ENCODE results near the gene ABTB2. TPM values are rescaled to one million over a fixed set of nuclear protein-coding genes. Genes with fewer than 3 reads are reported as not detected.
A peak's percentile ranks its signal among the peaks of the same experiment; 100 is the strongest.

The ABTB2 gene
- total and polyA plus RNA-seq, 10 of the 15 experiments (the other 5 are each of a cell fraction or from before 2014, with no cell fraction given), result 0.13 to 2.1 (median 0.72) TPM

DNA sequence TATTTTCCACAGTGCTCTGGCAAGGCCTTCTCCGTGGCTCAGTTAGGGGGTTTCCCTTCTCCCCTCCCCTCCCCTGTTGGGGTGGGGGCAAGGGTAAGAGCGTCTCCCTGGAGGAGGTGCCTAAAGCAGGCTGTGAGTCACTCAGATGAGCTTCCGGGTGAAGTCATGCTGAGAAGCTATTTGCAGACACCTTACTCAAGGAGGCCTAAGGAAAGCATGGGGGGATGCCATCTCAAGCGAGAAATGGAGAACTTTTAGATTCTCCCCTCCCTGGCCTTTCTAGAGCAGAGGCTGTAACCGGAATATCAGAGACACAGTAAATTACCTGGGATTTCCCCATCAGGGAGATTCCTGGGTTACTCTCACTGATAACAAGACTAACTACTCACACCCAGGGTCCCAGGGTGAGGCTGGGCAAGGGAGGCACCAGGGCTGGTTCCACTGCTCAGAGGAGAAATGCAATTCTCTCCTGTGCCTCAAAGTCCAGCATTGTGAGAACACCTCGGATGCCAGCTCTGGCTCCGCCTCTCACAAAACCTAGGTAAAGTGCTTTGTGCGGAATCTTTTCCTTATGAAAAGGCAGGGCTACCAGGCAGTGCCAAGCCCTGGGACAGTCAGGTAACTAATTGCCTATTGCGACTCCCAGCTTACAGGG, 123.6 kb downstream of the ABTB2 start (continued):
- peak; percentile 80 for TF ChIP-seq SKIL (IDR thresholded peaks at IDR 0.05; ENCODE audit: low read depth, poor library complexity, severe bottlenecking)
- peak; percentile 77 for TF ChIP-seq RUNX3 (IDR thresholded peaks at IDR 0.05; ENCODE audit: low read length)
- 0 out of 2 replicates have a peak, but pooled peaks have one; percentile 11 for TF ChIP-seq ATF3 (IDR thresholded peaks at IDR 0.05; ENCODE audit: borderline replicate concordance, extremely low read depth, low read depth, low read length)
- TF ChIP-seq EP300 (IDR thresholded peaks at IDR 0.05; ENCODE audit: borderline replicate concordance in 1 of 2, control insufficient read depth in 1 of 2, low read depth in 2 of 2, low read length in 2 of 2), result peak; percentile 39 to 59; a peak in 2 of 4 replicates

GRCh38 chr11:34233215-34233614, 124.6 kb downstream of the ABTB2 start:
- no peak overlapping the region for H3K27ac ChIP-seq (ENCODE audit: control insufficient read depth, insufficient read depth)
- no peaks in the 10 kb centered on the region for H4K20me1 ChIP-seq (ENCODE audit: control insufficient read depth, insufficient read depth)
- peaks cover 48% of the 10 kb centered on the region for H3K4me1 ChIP-seq (ENCODE audit: control insufficient read depth, insufficient read depth, low read length)
- CTCF ChIA-PET, result interaction anchor here (0.6 to 4.2 kb wide), 5 partner anchors 10 to 126 kb away, joined by 3 to 18 read pairs (median 5); no protein-coding TSS in a partner anchor
- SMC1A ChIA-PET (ENCODE audit: uncharacterized antibody, unreplicated experiment), result interaction anchor here (0.6 to 17.3 kb wide), 10 partner anchors 10 to 1455 kb away, joined by 3 to 192 read pairs (median 6); partner anchors contain the start of gene ABTB2
- BruUV-seq (replicated peaks), result no TSS peak
- 18% methylated on average over 2 of the region's 2 CpGs for WGBS (ENCODE audit: insufficient coverage, insufficient replicate concordance, low lambda C conversion rate, missing lambda C conversion rate)
- ATAC-seq (no peak), DNase-seq (ENCODE audit: low read depth, low spot score) (no peak), FAIRE-seq (no peak)
- H3K4me2 ChIP-seq (ENCODE audit: control insufficient read depth, insufficient read depth), result no peak overlapping the region
- H2AFZ ChIP-seq (ENCODE audit: control insufficient read depth, low read depth, low read length), result no peak overlapping the region
- H3K36me3 ChIP-seq (ENCODE audit: control insufficient read depth in 2 of 2, insufficient read depth in 2 of 2, low read length in 1 of 2), result no peaks in the 10 kb centered on the region; a peak in 1 of 4 replicates
- H3K9me3 ChIP-seq (replicated peaks; ENCODE audit: control insufficient read depth, insufficient read depth, low read length), result no peaks in the 10 kb centered on the region
- RAD21 ChIA-PET (ENCODE audit: unreplicated experiment), result interaction anchor here (0.6 to 7.2 kb wide), 6 partner anchors 11 to 125 kb away, joined by 3 to 107 read pairs (median 6); partner anchors contain the start of gene ABTB2
- POLR2A ChIA-PET, result interaction anchor here (0.7 to 2.2 kb wide), 7 partner anchors 9 to 180 kb away, joined by 3 to 9 read pairs (median 4); no protein-coding TSS in a partner anchor
- no peaks in the 10 kb centered on the region for H3K27me3 ChIP-seq (replicated peaks in 1 of 2; ENCODE audit: control insufficient read depth in 2 of 2, insufficient read depth in 2 of 2, low read length in 1 of 2)
- no peaks in the 10 kb centered on the region for H3K79me2 ChIP-seq (ENCODE audit: control insufficient read depth, insufficient read depth, low read length)
- TF ChIP-seq SREBF1 (IDR thresholded peaks at IDR 0.05; ENCODE audit: low read length), result no peak
- no peak for TF ChIP-seq RBBP5 (conservative IDR thresholded peaks at IDR 0.05)
- TF ChIP-seq, protein P1, sequence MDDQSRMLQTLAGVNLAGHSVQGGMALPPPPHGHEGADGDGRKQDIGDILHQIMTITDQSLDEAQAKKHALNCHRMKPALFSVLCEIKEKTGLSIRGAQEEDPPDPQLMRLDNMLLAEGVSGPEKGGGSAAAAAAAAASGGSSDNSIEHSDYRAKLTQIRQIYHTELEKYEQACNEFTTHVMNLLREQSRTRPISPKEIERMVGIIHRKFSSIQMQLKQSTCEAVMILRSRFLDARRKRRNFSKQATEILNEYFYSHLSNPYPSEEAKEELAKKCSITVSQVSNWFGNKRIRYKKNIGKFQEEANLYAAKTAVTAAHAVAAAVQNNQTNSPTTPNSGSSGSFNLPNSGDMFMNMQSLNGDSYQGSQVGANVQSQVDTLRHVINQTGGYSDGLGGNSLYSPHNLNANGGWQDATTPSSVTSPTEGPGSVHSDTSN (IDR thresholded peaks at IDR 0.05; ENCODE audit: insufficient replicate concordance, low read depth, low read length), result no peak
- no peak for TF ChIP-seq KLF5 (IDR thresholded peaks at IDR 0.05; ENCODE audit: partially characterized antibody)
- no peak for TF ChIP-seq BMI1 (IDR thresholded peaks at IDR 0.05; ENCODE audit: borderline replicate concordance)
- TF ChIP-seq BCLAF1 (IDR thresholded peaks at IDR 0.05), result no peak
- TF ChIP-seq RELB (IDR thresholded peaks at IDR 0.05; ENCODE audit: low read depth), result no peak
- in situ Hi-C loops (cut with MboI) (no loop called here), intact Hi-C loops (cut with micrococcal nuclease; ENCODE audit: unreplicated experiment) (loop anchor here (10.0 kb wide), 1 partner anchor 458 kb away; the partner anchor contains the start of gene FBXO3)
- H3K4me3 ChIP-seq, result no peak overlapping the region
- H3K9ac ChIP-seq (ENCODE audit: control insufficient read depth, insufficient read depth, low read length), result no peak overlapping the region
